Inferior parietal cortex (tissue), 1 donor: ENCODE data around the gene OR2L5.

ENCODE experiments used
- DNase-seq: peaks from one replicate; pipeline ENCODE4 v3.0.0-alpha.2; 2016; ENCODE audit errors: extremely low spot score

The OR2L5 gene, protein sequence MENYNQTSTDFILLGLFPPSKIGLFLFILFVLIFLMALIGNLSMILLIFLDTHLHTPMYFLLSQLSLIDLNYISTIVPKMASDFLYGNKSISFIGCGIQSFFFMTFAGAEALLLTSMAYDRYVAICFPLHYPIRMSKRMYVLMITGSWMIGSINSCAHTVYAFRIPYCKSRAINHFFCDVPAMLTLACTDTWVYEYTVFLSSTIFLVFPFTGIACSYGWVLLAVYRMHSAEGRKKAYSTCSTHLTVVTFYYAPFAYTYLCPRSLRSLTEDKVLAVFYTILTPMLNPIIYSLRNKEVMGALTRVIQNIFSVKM

DNA sequence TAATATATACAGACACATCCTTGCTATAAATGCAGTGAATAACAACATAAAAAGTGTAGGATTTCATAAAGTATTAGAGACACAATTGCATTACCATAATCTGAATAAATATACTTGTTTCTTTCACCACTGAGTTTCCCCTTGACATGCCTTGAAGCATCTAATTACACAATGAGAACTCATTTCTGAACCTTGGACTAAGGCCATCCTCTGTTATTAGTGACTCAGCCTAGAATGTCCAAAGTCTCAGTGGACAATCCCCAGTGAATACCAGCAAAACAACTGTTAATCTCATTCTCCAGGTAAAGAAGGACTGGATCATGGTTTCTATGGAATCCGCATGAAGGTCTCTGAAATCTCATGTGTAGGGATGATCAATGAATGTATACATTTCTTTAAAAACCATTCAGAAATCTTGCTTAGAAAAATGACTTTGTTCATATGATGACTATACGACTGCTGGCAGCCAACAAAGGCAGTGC lies at the start of gene OR2L5:
Gene OR2L5 (plus strand): TSS at position 432 of the 482 bp plus-strand sequence. CDS start 8,288 bp downstream, outside the sequence.
- DNase-seq: no peak

GRCh38 chr1:247964933-247965332 lies 48.5 kb upstream of the OR2L5 start, which contains the start of gene OR2AK2:
Gene OR2AK2, plus strand, starts transcription at chr1:247965233. Its CDS starts 144 bp downstream, at chr1:247965377.
- DNase-seq: no peak

DNA sequence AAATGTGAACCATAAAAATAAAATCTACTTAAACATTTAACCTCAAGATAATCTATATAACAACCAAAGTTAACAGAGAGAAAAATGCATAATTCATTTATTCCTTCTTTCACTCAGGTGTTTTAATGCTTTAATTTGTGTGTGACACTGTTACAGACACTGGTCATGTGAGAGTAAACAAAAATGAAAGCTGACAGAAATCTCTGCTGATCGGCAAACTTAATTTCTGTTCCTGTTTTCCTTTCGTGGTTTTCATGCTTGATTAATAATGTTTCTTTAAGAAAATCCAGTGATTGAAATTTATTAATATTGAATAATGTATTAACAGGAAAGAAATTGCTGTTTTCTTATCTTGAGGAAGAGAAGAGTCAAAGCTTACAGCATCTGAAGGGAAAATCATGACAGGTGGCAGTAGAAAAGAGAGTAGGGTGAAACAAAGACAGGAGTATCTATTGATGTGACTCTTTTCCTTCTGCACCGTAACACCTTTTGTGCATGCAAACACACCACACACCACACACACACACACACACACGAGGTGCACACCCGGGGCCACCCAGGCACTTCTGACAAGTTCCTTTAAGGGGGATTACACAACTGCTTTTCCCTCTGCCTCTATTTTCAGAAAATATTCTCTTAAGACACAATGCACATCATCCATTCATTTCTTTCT lies 46.8 kb upstream of the OR2L5 start:
- DNase-seq: no peak

- DNase-seq: no peak
Observed at GRCh38 chr1:247992986-247993385, 20.5 kb upstream of the OR2L5 start.

DNA sequence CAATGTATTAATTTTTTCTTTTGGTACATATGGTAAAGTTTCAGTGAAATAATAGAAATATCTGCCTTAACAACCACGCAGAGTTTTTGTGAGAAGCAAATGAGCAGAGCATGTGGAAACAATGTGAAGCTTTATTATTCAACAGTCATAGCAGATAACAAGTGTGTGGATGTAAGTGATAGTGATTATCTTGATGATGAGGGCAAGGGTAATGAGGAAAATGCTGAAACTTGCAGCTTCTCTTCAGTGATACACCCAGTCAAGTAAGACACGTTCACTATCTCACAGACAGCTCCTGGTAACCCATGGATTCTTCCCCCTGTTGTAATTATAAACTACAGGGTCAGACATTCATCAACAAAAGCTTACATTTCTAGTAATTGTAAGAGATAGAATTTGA lies 14.6 kb upstream of the OR2L5 start:
- no peak for DNase-seq

DNA sequence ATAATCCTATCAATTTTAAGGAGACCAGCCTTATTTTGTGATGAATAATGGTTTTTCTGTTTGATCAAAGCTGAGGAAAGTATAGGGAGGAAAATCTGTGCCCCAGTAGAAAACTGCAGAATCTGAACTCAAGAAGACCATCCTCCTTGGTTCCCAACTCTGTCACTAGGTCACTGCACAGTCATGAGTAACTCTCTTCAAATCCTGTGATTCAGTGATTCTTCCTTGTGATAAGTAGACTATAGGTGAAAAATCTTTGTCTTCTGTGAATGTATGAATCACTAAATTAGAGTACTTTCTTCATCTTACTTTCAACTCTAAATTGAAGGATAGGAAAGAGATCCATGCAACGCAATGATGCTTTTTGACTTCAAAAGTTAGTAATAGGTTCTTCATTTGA lies 13.3 kb upstream of the OR2L5 start:
- no peak for DNase-seq

DNA sequence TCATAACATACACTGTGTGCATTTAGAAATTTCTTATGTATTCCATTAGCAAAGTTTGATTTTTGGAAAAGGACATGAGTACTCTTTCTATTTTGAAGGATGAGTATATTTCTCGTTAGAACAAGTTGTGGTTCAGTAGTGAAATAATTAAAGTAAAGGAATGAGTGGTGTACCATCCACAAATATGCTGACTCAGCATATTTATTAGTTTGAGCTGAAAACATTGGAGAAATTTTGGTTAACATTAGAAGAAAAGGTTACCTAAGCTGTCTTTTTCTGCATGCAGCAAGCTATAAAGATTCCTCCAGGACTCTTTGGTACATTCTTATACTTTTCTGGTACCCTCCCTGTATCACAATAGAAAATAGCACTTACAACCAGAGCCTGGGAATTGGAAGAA lies 5.7 kb upstream of the OR2L5 start:
- no peak for DNase-seq

- no peak for DNase-seq
Observed at GRCh38 chr1:248009681-248010080, 3.8 kb upstream of the OR2L5 start.

GRCh38 chr1:248015803-248016202 lies 2.3 kb downstream of the OR2L5 start:
- DNase-seq: no peak

GRCh38 chr1:248029770-248030169 lies 16.3 kb downstream of the OR2L5 start, which contains the start of gene OR2L2:
Gene OR2L2, plus strand, starts transcription at chr1:248030070. Its CDS starts 8,198 bp downstream, at chr1:248038268.
- DNase-seq: no peak

GRCh38 chr1:248045209-248045608 lies 31.7 kb downstream of the OR2L5 start:
- DNase-seq: no peak

DNA sequence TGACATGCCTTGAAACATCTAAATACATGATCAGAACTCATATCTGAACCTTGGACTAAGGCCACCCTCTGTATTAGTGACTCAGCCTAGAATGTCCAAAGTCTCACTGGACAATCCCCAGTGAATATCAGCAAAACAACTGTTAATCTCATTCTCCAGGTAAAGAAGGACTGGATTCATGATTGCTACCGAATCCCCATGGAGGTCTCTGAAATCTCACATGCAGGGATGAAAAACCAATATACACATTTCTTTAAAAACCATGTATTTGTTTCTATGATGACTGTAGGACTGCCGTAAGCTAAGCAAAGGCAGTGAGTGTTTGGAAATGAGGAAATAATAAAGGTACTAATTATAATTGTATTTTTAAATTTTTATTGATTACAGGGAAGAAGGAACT lies 33.1 kb downstream of the OR2L5 start, which contains the start of gene OR2L3:
Gene OR2L3 (plus strand): TSS at position 301 of the 400 bp plus-strand sequence. CDS start 13,846 bp downstream, outside the sequence.
- no peak for DNase-seq

GRCh38 chr1:248047008-248047407 lies 33.5 kb downstream of the OR2L5 start:
- no peak for DNase-seq

DNA sequence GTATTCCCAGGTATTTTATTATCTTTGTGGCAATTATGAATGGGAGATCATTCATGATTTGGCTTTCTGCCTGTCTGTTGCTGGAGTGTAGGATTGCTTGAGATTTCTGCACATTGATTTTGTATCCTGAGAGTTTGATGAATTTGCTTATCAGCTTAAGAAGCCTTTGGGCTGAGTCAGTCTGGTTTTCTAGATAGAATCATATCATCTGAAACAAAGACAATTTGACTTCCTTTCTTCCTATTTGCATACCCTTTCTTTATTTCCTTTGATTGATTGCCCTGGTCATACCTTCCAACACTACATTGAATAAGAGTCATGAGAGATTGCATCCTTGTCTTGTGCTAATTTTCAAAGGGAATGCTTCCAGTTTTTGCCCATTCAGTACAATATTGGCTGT lies 41.2 kb downstream of the OR2L5 start:
- DNase-seq: no peak

GRCh38 chr1:248055261-248055660 lies 41.8 kb downstream of the OR2L5 start:
- DNase-seq: no peak

DNA sequence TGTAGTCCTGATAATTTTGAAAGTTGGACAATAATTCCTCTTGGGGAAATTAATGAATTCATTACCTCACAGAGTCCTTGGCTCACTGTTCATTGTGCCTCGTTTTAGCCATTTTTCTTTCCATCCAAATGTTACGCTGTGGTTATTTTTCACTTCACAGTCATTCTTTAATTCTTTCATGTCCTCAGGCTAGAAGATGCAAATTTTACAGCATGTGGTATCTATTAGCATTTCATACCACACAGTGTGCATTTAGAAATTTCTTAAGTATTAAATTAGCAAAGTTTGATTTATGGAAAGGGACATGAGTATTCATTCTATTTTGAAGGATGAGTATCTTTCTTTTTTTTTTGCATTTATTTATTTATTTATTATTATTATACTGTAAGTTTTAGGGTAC lies 51.6 kb downstream of the OR2L5 start:
- DNase-seq: no peak

DNA sequence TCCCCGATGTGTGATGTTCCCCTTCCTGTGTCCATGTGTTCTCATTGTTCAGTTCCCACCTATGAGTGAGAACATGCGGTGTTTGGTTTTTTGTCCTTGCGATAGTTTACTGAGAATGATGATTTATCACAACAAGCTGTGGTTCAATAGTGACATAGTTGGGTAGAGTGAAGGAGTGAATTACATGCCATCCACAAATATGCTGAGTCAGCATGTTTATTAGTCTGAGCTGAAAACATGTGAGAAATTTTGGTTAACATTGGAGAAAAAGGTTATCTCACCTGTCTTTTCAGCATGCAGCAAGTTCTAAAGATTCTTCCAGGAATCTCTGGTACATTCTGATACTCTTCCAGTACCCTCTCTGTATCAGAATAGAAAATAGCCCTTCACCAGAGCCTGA lies 52.1 kb downstream of the OR2L5 start:
- DNase-seq: no peak
